HG03196 (cell line): Measurements from ENCODE around the gene AFF3.

Source experiments
- ATAC-seq: cut with Tn5 transposase; IDR thresholded peaks from one replicate; pipeline ENCODE4 v1.9.1; 2021; ENCODE audit not compliant: unreplicated experiment

Gene AFF3

GRCh38 chr2:99573634-99574251, 568.6 kb downstream of the AFF3 start:
- ATAC-seq: no peak

DNA sequence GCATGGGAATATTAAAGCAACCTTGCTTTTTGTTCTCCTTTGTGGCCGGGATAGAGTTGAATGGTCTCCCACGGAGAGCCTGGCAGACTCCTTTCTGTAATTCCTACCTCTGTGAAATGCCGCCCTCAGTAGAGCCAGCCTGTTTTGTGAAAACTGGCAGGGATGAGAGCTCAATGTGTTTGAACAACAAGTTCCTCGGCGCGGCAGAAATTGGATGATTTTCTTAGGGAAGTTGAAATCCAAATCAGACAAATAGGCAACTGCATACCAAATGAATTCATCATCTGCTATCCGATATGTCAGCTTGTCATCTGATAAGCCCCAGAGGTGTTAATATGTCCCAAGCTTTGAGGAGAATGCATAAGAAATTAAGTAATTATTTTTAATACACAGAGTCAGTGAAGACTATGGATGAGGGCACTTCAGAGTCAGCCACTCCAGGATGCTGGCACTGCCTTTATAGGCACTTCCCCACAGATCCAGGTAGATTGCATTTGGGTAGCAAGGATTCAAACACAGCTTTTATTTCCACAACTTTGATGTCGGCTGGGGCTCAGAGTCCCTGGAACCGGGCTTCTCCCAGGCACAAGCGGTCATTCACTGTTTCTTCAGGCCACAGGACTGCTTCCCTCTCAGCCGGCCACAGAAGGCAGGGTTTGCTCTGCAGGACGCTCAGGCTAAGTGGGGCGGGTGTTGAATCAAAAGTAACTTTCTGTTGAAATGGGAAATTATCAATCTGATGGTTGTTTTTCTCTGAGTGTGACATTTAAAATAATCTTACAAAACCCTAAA, 569.8 kb downstream of the AFF3 start:
- no peak for ATAC-seq

DNA sequence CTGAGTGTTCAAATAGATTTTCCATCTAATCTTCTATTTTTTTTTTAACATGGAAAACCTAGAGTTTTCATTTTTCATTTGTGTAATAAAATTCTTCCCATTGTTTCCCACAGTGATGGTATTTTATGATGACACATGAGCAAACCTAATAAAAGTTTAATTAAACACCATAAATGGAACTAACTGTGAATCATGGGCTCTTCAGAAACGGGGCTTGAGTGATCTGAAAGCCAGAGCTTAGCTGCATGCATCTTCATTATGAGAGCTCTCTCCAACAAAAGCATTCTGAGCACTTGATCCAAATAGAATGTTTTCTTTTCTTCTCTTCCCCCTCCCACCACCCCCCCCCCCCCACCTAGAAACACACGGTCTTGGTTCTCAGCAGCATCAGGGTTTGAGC, 570.4 kb downstream of the AFF3 start:
- ATAC-seq: no peak

DNA sequence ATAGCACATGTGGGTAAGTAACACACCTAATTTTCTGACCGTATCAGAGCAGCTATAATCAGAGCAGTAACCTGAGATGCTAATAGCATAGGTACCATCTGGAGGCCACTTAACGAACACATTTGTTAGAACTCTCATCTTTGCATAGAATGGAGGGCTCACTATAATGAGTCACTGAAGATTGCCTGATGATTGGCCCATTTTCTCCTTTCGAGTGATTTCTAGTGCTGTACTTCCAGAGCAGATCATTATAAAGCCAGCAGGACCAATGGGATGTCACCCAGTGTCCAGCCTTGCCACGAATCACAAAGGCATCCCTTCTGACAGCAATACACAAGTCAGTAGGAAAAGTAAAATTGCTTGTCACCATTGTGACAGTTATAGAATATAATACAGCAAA, 570.9 kb downstream of the AFF3 start:
- ATAC-seq: no peak

- ATAC-seq: no peak
Measured at GRCh38 chr2:99571021-99571420, 571.4 kb downstream of the AFF3 start.

DNA sequence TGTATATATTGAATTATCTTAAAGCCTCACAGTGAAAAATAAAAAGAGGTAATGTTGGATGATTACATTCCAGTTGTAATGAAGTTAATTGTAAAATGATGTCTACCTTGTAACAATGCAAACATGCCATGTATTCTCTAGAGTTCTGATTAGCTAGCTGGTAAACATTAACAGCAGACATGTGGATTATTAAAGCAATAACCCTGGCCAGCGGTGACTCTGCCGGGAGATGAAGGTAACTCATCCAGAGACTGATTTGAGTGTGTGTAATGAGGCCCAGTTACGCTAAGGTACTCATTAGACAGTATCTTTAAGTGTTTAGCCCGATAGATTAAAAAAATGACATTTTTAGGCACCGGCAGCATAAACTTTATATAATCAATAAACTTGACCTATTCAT, 573.0 kb downstream of the AFF3 start:
- no peak for ATAC-seq

DNA sequence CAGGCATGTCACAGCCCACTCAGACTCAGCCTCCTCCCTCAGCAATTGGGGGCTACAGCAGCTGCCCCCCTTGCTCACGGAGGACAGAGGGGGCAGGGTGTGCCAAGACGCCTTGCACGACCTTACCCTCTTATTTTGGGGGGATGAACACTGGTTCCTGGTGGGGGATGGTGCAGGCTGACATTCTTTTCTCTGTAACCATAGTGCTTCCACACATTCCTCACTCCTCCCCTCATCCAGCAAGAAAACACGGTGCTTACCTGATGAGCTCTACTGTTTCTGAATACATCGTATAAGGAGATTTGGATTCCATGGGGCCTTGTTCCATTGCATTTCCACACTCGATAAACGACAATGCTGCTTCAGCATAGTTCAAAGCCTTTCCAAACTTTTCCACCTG, 577.2 kb downstream of the AFF3 start:
- no peak for ATAC-seq

GRCh38 chr2:99562516-99562915, 579.9 kb downstream of the AFF3 start:
- no peak for ATAC-seq

DNA sequence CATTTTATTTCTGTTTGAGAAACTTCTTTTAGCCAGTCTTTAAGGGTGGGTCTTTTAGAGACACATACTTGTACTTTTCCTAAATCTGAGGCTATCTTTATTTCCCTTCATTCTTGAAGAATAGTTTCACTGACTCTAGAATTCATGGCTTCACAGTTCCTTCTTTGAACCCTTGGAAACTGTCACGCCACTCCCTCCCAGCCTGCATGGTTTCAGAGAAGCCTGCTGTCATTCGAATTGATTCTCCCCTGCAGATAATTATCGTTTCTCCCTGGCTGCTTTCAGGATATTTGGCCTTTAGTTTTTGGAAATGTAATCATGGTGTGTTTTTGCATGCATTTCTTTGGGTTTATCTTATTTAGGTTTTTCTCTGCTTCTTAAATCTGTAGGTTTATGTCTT, 580.6 kb downstream of the AFF3 start:
- no peak for ATAC-seq

- ATAC-seq: peak; percentile 71
Measured at GRCh38 chr2:99559075-99559662, 583.2 kb downstream of the AFF3 start.

DNA sequence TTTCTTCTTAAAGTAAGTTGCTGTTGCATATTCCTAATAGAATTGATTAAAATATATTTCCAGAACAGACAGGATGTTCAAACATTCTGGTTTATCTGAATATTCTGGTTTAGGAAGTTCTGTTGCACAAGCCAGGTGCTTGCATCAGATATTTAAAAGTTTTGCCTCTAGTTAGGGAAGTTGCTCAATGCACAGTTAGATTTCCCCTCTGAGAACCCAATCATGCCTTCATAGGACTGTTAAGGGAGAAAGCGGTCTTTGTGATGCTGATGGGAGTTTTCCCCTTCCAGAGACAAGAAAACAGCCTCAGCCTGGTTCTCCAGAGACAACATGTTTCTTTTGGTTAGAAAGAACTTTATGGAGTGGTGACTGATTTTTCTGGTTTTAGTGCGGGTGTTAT, 587.0 kb downstream of the AFF3 start:
- no peak for ATAC-seq

DNA sequence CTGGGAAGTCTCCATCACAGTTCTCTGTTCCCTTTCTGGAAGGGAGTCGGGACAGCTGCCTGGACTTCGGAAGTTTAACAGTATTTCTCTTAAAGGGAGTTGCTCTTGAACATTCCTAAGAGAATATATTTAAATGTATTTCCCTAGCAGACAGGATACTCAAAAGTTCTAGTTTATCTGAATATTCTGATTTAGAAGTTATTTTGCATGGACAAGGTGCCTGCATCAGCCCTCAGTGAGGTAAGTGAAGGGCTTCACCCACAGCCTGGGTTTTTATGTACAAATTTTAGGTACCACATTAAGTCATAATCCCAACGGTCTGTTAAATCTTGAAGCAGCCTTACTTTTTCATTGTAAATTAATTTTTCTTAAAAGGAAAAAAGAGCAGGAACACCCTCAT, 587.5 kb downstream of the AFF3 start:
- no peak for ATAC-seq

GRCh38 chr2:99554238-99554637, 588.2 kb downstream of the AFF3 start:
- ATAC-seq: no peak

DNA sequence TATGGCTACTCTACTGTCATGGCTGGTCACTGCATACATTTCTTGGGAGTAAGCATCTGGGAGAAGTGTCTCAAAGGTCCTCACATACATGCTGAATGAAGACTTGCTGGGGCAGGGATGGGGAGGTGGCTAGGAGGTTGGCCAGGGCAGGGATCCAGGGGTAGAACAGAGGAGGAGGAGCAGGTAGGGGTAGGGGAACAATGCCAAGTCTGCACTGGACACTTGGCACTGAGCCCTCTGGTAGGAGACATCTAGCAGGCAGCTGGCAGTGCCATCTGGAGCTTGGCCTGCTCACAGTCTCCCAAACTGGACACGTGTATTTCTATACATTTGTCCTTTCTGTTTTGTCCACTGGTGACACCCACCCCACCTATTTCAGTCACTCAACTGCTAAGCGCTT, 589.9 kb downstream of the AFF3 start:
- ATAC-seq: no peak

DNA sequence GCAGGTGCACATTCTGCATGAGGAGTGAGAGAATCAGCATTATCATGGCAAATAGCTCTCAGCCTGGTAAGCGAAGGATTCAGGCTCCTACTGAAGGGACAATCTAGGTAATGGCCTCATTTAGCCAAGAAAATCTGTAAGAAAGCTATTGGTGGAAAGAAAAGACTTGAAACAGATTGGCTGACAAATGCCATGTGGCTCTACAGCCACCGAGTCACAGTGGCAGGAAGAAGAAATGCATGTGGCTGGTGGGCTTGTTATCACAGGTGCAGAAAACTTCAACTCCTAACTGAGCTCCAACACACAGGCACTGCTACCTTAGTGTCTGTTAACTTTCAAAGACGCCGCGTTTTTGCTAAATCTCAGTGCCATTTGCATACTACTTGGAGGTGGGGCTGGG, 592.0 kb downstream of the AFF3 start:
- ATAC-seq: no peak

GRCh38 chr2:99545604-99546003, 596.8 kb downstream of the AFF3 start:
- no peak for ATAC-seq

DNA sequence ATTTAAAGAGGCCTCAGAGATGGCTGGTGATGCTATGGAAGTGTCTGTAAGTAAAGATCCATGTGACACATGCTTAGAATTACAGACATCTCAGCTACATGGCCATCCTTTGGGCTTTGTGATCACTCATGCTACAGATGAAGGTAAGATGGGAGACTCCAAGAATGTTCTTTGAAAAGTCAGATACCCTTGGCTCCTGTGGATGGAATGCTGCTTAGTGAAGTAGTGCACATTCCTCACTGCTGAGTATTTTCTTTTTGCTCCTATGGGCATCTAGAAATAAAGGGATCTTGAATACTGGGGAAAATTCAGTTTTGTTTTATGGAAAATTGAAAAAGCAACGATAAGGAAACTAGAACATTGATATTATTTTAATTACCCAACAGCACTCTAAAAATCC, 597.3 kb downstream of the AFF3 start:
- ATAC-seq: no peak

- ATAC-seq: no peak
Measured at GRCh38 chr2:99544608-99545007, 597.8 kb downstream of the AFF3 start.

- ATAC-seq: no peak
Measured at GRCh38 chr2:99543247-99543646, 599.1 kb downstream of the AFF3 start.

DNA sequence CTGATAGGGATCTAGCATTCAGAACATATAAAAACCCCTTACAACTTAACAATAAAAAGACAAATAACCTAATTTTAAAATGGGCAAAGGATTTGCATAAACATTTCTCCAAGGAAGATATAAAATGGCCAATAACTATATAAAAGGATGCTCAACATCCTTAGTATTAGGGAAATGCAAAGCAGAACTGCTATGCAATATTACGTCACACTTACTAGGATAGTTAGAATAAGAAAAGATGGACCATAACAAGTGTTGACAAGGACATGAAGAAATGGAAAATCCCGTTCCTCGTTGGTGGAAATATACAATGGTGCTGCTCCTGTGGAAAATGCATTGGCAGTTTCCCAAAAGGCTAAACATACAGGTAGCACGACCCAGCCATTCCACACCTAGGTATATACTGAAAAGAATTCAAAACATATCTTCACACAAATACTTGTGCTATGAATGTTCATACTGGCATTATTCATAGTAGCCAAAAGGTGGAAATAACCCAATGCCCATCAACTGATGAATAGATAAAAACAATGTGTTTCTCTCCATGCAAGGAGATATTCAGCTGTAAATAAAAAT, 604.4 kb downstream of the AFF3 start:
- ATAC-seq: no peak

DNA sequence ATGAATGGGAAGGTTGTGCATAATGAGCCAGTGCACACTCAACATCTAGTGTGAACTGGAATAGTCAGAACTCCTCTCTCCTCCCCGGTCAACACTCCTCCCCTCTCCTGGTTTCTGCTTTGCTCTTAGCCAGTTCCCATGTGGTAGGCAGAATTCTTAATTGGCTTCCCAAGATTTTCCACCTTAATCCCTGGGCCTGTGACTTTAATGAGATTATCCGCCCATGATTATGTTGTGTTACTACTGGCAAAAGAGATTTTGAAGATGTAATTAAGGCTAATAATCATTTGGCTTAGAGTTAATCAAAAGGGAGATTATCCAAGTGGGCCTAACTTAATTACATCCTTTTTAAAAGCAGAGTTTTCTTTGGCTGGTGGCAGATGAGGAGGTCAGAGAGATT, 618.3 kb downstream of the AFF3 start:
- no peak for ATAC-seq

- ATAC-seq: no peak
Measured at GRCh38 chr2:99522157-99522556, 620.2 kb downstream of the AFF3 start.
